Measurements from ENCODE around the gene MCRIP1.

The MCRIP1 gene

GRCh38 chr17:81821603-81822311 lies 11.3 kb downstream of the MCRIP1 start:
- Mint-ChIP-seq H3K4me3 (no peak overlapping the region), H3K27me3 (peaks cover 4% of the 10 kb centered on the region), H3K36me3 (peaks cover 2% of the 10 kb centered on the region), H3K9me3 (ENCODE audit: low read depth) (no peaks in the 10 kb centered on the region), H3K27ac (no peak overlapping the region), H3K4me1 (ENCODE audit: low read depth) (no peaks in the 10 kb centered on the region)

GRCh38 chr17:81821147-81821546 lies 11.9 kb downstream of the MCRIP1 start:
- peaks cover 5% of the 10 kb centered on the region for H3K27me3 Mint-ChIP-seq
- H3K27ac Mint-ChIP-seq: no peak overlapping the region
- H3K4me1 Mint-ChIP-seq (ENCODE audit: low read depth): no peaks in the 10 kb centered on the region
- H3K36me3 Mint-ChIP-seq: peaks cover 2% of the 10 kb centered on the region
- no peaks in the 10 kb centered on the region for H3K9me3 Mint-ChIP-seq (ENCODE audit: low read depth)
- H3K4me3 Mint-ChIP-seq: no peak overlapping the region

- Mint-ChIP-seq H3K9me3 (ENCODE audit: low read depth) (no peaks in the 10 kb centered on the region), H3K36me3 (peaks cover 2% of the 10 kb centered on the region), H3K4me1 (ENCODE audit: low read depth) (no peaks in the 10 kb centered on the region), H3K27ac (no peak overlapping the region), H3K27me3 (peaks cover 7% of the 10 kb centered on the region), H3K4me3 (no peak overlapping the region)
Observed at GRCh38 chr17:81819708-81820107, 13.4 kb downstream of the MCRIP1 start.

DNA sequence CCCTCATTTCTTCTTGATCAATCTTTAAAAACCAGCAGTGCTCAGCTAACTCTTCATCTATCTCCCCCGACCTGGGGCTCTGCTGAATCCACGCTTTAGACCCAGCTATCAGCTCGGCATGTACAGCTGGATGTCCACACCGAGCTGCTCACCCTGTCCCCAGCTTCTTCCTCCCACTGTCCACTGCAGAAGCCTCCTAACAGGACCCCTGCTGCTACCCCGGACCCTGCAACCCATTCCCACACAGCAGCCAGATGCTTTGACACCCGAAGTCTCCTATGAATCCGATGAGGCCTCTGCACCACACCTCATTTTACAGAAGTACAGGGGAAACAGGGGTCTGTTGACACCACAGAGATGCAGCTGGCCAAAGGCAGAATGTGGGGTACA lies 15.3 kb downstream of the MCRIP1 start:
- no peaks in the 10 kb centered on the region for H3K4me1 Mint-ChIP-seq (ENCODE audit: low read depth)
- H3K4me3 Mint-ChIP-seq: no peak overlapping the region

GRCh38 chr17:81815646-81815986 lies 17.5 kb downstream of the MCRIP1 start:
- Mint-ChIP-seq H3K27ac (no peak overlapping the region), H3K4me1 (ENCODE audit: low read depth) (no peaks in the 10 kb centered on the region), H3K9me3 (ENCODE audit: low read depth) (no peaks in the 10 kb centered on the region), H3K4me3 (no peak overlapping the region), H3K36me3 (no peaks in the 10 kb centered on the region), H3K27me3 (peaks cover 7% of the 10 kb centered on the region)

More for the DNA sequence above, 15.3 kb downstream of the MCRIP1 start:
- Mint-ChIP-seq H3K9me3 (ENCODE audit: low read depth) (no peaks in the 10 kb centered on the region), H3K27me3 (peaks cover 7% of the 10 kb centered on the region), H3K27ac (no peak overlapping the region), H3K36me3 (no peaks in the 10 kb centered on the region)

GRCh38 chr17:81814748-81815645 lies 18.1 kb downstream of the MCRIP1 start:
- Mint-ChIP-seq H3K36me3 (no peaks in the 10 kb centered on the region), H3K4me3 (no peak overlapping the region), H3K9me3 (ENCODE audit: low read depth) (no peaks in the 10 kb centered on the region), H3K27ac (no peak overlapping the region), H3K4me1 (ENCODE audit: low read depth) (no peaks in the 10 kb centered on the region), H3K27me3 (peaks cover 10% of the 10 kb centered on the region)

DNA sequence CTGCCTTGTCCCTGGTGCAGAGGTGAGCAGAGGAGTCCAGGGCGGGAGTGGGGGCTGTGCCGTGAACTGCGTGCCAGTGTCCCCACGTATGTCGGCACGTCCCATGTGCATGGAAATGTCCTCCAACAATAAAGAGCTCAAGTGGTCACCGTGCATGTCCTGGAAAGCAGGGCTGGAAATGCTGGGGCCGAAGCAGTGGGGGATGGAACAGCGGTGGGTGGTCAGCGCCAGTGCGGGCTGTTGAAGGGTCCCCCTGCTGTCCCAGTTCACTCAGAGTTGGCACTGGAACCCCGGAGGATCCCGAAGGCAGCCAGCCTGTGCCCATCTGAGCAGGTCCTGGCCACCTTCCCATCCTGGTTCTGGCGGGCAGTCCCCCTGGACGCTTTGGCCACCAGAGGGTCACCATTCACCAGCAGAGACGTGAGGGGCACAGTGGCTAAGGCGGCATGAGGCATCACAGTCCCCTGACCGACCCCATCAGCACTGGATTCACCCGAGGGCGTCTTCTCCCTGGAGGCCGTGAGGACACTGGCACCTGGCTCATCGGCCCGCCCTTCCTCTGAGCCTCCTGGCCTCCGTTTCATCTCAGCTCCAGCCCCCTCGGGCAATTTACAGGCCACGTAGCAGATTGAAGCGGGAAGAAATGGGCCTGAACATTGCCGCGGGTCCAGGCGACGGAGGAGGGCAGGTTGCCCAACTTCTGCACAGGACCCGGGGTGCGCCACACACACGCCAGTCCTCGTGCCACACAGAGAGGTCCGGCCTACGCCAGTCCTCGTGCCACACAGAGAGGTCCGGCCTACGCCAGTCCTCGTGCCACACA lies 19.0 kb downstream of the MCRIP1 start:
- H3K4me1 Mint-ChIP-seq (ENCODE audit: low read depth): no peaks in the 10 kb centered on the region
- no peak overlapping the region for H3K27ac Mint-ChIP-seq
- H3K9me3 Mint-ChIP-seq (ENCODE audit: low read depth): no peaks in the 10 kb centered on the region
- H3K36me3 Mint-ChIP-seq: no peaks in the 10 kb centered on the region
- no peak overlapping the region for H3K4me3 Mint-ChIP-seq
- H3K27me3 Mint-ChIP-seq: peaks cover 13% of the 10 kb centered on the region

DNA sequence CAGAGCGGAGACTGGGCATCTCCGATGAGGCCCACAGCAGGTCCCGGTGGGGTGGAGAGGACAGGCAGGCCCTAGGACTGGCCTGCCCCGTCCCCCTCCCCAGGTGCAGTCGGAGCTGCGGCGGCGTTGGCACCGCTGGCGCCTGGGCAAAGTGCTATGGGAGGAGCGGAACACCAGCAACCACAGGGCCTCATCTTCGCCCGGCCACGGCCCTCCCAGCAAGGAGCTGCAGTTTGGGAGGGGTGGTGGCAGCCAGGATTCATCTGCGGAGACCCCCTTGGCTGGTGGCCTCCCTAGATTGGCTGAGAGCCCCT lies 19.8 kb downstream of the MCRIP1 start:
- H3K4me1 Mint-ChIP-seq (ENCODE audit: low read depth): no peaks in the 10 kb centered on the region
- H3K27me3 Mint-ChIP-seq: peaks cover 13% of the 10 kb centered on the region
- no peak overlapping the region for H3K4me3 Mint-ChIP-seq
- H3K27ac Mint-ChIP-seq: no peak overlapping the region
- no peaks in the 10 kb centered on the region for H3K36me3 Mint-ChIP-seq
- H3K9me3 Mint-ChIP-seq (ENCODE audit: low read depth): no peaks in the 10 kb centered on the region

DNA sequence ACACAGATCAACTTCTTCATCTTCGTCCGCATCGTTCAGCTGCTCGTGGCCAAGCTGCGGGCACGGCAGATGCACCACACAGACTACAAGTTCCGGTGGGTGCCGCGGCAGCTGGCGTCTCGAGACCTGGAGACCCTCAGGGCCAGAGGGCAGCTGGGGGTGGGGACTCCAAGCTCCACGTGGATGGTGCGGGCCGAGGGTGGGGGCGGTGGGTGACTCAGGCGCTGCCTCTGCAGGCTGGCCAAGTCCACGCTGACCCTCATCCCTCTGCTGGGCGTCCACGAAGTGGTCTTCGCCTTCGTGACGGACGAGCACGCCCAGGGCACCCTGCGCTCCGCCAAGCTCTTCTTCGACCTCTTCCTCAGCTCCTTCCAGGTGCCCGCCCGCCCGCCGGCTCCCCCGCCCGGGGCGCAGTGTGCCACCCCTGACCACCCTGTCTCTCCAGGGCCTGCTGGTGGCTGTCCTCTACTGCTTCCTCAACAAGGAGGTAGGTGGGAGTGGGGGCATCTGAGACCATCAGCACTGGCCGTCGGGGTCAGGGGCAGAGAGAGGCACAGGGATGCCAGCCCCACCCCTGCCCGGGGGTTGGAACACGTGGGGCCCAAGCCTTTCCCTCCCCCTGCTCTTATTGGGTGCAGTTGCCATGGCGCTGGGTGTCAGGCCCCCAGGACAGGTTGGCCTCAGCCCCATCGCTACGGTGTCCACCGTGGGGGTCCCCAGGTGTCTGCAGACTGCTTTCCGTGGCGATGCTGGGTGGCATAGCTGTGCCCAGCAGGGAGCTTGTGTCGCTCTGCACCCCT lies 20.3 kb downstream of the MCRIP1 start:
- H3K36me3 Mint-ChIP-seq: no peaks in the 10 kb centered on the region
- no peak overlapping the region for H3K4me3 Mint-ChIP-seq
- H3K27ac Mint-ChIP-seq: no peak overlapping the region
- H3K4me1 Mint-ChIP-seq (ENCODE audit: low read depth): no peaks in the 10 kb centered on the region
- H3K9me3 Mint-ChIP-seq (ENCODE audit: low read depth): no peaks in the 10 kb centered on the region
- H3K27me3 Mint-ChIP-seq: peaks cover 12% of the 10 kb centered on the region

DNA sequence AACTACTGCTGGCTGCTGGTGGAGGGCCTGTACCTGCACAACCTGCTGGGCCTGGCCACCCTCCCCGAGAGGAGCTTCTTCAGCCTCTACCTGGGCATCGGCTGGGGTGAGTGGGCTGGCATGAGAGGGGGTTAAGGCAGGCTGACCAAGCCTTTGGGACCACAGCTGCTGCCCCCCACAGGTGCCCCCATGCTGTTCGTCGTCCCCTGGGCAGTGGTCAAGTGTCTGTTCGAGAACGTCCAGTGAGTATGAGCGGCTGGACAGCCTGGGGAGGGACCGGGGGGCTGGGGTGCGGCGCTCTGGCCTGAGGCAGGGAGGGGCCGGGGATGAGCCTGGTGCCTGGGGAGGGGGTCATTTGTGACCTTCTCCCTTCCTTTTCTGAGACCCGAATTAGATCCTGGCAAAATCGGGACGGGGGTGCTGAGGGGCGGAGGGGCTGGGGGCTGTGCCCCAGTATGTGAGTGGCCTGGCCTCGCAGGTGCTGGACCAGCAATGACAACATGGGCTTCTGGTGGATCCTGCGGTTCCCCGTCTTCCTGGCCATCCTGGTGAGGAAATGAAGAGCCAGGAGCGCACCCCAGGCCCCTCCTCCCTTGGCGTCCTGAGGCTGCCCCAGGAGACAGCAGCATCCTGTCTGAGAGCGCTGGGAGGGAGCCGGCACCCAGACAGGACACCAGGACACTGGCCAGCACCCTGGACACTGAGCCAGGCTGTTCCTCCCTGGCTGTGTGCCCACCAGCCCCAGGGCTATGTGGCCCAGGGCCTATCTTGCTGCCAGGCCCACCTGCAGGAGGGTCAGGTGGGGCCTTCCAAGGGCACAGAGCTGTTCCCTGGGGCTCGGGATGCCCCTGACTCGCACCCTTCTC lies 21.2 kb downstream of the MCRIP1 start:
- Mint-ChIP-seq H3K4me1 (ENCODE audit: low read depth) (no peaks in the 10 kb centered on the region), H3K9me3 (ENCODE audit: low read depth) (no peaks in the 10 kb centered on the region), H3K36me3 (no peaks in the 10 kb centered on the region), H3K4me3 (no peak overlapping the region), H3K27ac (no peak overlapping the region), H3K27me3 (peaks cover 12% of the 10 kb centered on the region)

DNA sequence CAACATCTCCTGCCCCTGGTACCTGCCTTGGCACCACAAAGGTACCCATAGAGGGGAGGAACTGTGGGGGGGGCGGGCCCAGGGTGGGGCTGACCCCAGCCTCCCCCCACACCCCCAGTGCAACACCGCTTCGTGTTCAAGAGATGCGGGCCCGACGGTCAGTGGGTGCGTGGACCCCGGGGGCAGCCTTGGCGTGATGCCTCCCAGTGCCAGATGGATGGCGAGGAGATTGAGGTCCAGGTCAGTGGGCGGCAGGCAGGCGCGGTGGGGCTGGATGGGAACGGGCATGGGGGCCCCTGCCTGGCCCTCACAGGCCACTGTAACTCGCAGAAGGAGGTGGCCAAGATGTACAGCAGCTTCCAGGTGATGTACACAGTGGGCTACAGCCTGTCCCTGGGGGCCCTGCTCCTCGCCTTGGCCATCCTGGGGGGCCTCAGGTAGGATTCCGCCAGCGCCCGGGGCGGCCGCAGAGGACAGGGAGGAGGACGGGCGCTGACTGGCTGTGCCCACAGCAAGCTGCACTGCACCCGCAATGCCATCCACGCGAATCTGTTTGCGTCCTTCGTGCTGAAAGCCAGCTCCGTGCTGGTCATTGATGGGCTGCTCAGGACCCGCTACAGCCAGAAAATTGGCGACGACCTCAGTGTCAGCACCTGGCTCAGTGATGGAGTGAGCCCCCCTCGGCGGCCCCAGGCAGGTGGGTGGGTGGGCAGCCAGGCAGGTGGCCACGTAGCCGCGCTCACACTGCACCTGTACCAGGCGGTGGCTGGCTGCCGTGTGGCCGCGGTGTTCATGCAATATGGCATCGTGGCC lies 22.0 kb downstream of the MCRIP1 start:
- Mint-ChIP-seq H3K36me3 (no peaks in the 10 kb centered on the region), H3K4me3 (no peak overlapping the region), H3K4me1 (ENCODE audit: low read depth) (no peaks in the 10 kb centered on the region), H3K27me3 (peaks cover 8% of the 10 kb centered on the region), H3K27ac (no peak overlapping the region), H3K9me3 (ENCODE audit: low read depth) (no peaks in the 10 kb centered on the region)

GRCh38 chr17:81810476-81810875 lies 22.6 kb downstream of the MCRIP1 start:
- Mint-ChIP-seq H3K36me3 (no peaks in the 10 kb centered on the region), H3K4me1 (ENCODE audit: low read depth) (no peaks in the 10 kb centered on the region), H3K27ac (no peak overlapping the region), H3K4me3 (no peak overlapping the region), H3K9me3 (ENCODE audit: low read depth) (no peaks in the 10 kb centered on the region), H3K27me3 (peaks cover 7% of the 10 kb centered on the region)

GRCh38 chr17:81809556-81809998 lies 23.5 kb downstream of the MCRIP1 start:
- no peaks in the 10 kb centered on the region for H3K4me1 Mint-ChIP-seq (ENCODE audit: low read depth)
- H3K9me3 Mint-ChIP-seq (ENCODE audit: low read depth): no peaks in the 10 kb centered on the region
- H3K36me3 Mint-ChIP-seq: no peaks in the 10 kb centered on the region
- peaks cover 7% of the 10 kb centered on the region for H3K27me3 Mint-ChIP-seq
- no peak overlapping the region for H3K4me3 Mint-ChIP-seq
- H3K27ac Mint-ChIP-seq: no peak overlapping the region
